ENCODE data around the gene ZNF746. TPM values are rescaled to one million over a fixed set of nuclear protein-coding genes. Genes with fewer than 3 reads are reported as not detected.

ZNF746 gene
- total RNA-seq, 4 donors from 2014 or later = 17.3 to 25.2 (median 19.8) TPM

DNA sequence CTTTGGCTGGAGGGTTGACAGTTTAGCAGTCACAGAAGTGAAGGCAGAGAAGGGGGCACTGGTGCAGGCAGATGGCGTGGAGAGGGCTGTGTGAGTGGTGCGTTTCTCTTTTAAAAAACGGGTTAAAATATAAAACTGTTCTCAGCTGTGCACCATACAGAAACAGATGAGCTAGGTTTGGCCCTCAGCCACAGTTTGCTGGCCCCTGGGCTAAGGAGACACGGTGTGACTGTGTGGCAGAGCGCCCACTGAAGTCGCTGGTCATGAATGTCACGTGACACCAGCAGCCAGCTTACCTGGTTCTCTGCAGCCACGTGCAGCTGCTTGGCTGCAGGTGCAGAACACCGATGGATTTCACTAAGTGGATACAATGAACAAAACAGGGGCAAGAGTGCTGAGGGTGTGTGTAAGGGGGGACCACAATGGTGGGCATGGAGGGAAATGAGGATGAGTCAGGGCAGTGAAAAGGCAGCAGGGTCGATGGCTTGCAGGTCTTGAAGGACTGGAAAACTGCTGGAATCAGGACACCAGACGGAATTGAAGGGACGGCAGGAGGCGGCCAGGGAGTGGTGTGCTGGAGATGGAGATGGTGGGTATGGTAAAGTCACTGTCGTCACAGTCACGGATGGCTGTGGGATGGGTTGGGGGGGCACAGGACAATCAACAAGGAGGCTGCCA, 7.4 kb downstream of the ZNF746 start:
- TF ChIP-seq, protein P1, sequence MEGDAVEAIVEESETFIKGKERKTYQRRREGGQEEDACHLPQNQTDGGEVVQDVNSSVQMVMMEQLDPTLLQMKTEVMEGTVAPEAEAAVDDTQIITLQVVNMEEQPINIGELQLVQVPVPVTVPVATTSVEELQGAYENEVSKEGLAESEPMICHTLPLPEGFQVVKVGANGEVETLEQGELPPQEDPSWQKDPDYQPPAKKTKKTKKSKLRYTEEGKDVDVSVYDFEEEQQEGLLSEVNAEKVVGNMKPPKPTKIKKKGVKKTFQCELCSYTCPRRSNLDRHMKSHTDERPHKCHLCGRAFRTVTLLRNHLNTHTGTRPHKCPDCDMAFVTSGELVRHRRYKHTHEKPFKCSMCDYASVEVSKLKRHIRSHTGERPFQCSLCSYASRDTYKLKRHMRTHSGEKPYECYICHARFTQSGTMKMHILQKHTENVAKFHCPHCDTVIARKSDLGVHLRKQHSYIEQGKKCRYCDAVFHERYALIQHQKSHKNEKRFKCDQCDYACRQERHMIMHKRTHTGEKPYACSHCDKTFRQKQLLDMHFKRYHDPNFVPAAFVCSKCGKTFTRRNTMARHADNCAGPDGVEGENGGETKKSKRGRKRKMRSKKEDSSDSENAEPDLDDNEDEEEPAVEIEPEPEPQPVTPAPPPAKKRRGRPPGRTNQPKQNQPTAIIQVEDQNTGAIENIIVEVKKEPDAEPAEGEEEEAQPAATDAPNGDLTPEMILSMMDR (IDR thresholded peaks at IDR 0.05; ENCODE audit: low read depth) = no peak

DNA sequence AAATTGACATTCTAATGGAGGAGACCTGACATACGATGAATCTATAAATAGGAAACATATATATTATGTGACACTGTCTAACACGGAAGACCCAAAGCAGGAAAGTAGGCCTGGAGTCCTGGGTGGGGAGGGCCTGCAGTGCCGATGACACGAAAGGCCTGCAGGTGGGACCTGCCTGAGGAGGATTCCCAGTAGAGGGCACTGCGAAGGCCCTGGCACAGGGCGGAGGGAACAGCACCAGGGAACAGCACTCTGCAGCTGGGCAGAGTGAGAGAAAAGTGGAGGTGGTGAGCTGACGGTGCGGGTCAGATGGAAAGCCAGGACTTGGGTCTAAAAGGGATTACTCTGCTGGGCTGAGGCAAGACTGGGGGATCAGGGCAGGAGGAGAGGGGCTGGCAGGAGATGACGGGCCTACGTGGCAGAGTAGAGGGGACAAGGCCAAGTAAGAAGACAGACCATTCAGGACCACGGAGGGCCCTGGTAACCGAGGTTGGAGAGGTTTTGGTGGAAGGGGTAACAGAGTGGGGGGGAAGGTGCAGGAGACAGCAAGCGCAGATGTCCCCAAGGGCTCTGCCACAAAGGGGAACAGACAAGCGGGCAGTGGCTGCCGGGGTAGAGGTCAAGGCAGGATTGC, 8.1 kb downstream of the ZNF746 start:
- TF ChIP-seq, protein P1 (IDR thresholded peaks at IDR 0.05; ENCODE audit: low read depth) = no peak

DNA sequence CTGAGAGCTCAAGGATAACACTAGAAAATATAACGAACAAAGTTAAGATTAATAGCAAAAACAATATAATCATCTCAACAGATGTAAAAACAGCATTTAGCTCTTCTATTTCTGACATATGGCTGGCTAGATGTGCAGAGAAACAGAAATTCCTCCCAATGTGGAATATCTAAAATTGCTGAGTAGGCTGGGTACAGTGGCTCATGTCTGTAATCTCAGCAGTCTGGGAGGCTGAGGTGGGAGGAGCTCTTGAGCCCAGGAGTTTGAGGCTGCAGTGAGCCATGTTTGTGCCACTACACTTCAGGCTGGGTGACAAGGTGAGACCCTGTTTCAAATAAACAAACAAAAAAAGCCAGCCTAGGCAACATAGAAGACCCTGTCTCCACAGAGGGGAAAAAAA, 18.0 kb downstream of the ZNF746 start:
- TF ChIP-seq, protein P1 (IDR thresholded peaks at IDR 0.05; ENCODE audit: low read depth) = no peak

DNA sequence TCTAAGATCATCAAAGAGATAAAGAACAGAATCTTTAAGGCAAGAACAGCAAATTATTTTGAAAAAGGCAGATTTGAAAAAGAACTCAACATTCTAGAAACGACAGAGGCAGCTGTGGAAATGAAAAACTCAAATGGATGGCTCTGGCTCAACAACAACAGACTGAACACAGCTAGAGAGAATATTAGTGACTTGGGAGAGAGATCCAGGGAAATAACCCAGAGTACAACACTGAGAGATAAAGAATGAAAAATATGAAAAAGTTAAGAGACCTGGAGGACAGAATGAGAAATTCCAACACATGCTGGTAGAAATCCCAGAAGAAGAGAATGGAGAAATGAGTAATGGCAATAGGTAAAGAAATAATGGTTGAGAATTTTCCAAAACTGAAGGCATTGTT, 18.9 kb downstream of the ZNF746 start:
- TF ChIP-seq, protein P1 (IDR thresholded peaks at IDR 0.05; ENCODE audit: low read depth) = no peak

DNA sequence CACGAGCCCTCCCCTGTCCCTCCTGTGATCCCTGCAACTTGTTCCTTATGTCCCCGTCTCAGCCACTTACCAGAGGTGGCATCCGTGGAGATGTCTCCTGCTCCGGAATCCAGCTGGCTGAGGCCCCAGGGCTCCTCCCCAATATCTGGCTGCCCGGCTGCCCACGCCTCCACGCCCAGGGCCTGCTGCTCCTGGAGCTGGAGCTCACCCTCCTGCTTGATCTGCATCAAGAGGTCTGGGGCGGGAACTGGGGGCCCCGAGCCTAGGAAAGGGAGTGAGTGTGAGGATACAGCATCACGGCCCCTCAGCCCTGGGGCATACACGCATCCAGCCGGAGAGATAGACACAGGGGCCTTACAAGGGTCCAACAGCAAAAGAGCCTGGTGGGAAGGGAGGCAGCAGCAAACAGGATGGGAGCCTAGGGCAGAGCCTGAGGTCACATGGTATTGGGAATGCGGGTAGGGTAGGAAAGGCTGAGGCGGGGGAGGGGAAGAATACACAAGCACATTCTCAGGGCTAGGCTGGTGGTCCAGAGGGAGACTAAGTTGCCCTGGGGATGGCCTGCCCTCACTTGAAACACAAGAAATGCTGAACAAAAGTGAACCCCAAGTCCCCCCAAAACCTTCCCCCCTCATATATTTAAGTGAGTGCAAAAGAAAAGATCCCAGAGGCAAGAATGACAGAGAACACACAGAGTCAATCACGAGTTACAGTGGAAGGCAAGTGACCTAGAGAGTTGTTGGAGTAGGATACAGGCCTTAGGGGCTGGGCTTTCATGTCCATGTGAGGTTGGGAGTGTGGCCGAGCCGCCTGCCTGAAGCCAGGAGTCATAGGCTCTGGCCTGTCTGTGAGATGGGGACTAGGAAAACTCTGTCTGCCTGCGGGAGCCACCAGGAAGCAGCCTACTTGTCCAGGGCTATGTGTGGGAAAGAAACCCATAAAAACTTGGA, 19.8 kb downstream of the ZNF746 start:
- TF ChIP-seq, protein P1 (IDR thresholded peaks at IDR 0.05; ENCODE audit: low read depth) = no peak

DNA sequence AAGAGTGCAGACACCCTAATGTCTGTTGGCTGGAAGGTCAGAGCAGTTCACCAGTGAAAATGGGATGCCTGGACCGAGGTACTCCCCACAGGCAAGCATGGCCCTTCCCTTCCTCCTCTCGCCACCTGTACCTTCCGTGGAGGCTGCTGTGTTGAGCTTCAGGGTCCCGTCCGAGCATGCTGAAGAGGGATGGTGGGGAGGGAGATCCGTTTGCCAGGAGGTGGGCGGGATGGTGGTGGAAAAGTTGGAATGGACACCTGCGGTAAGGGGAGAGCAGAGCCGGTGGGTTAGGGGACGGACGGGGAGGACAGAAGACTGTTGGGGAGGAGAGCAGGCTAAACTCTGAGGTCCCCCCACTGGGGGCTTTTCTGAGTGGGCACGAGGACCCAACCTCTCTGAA, 20.8 kb downstream of the ZNF746 start:
- TF ChIP-seq, protein P1 (IDR thresholded peaks at IDR 0.05; ENCODE audit: low read depth) = no peak
